ENCODE measurements around the gene LRBA.

GRCh38 chr4:150598909-150599308 is 416.2 kb downstream of the LRBA start:
- TF ChIP-seq CHD7 (IDR thresholded peaks at IDR 0.05; ENCODE audit: low read depth, low read length) (no peak), GABPB1 (CRISPR knock-in tag; IDR thresholded peaks at IDR 0.05) (no peak), CTCF (IDR thresholded peaks at IDR 0.05 in 2 of 3, conservative IDR thresholded peaks at IDR 0.05 in 1 of 3; ENCODE audit: insufficient read depth in 2 of 3, low read depth in 1 of 3, low read length in 3 of 3) (no peak), MAX (CRISPR knock-in tag; IDR thresholded peaks at IDR 0.05) (no peak), REST (IDR thresholded peaks at IDR 0.05; ENCODE audit: borderline replicate concordance) (no peak), REST (CRISPR knock-in tag; IDR thresholded peaks at IDR 0.05; ENCODE audit: low read depth) (no peak), BCL6 (CRISPR knock-in tag; IDR thresholded peaks at IDR 0.05) (no peak)

Measured in K562 (cell line).